ENCODE results near the gene TESPA1.

TESPA1 gene

GRCh38 chr12:54977857-54978256 lies 6.7 kb downstream of the TESPA1 start:
- TF ChIP-seq L3MBTL2 (conservative IDR thresholded peaks at IDR 0.05) = no peak
- TF ChIP-seq FOXK2 (IDR thresholded peaks at IDR 0.05) = no peak
- no peak for TF ChIP-seq SP1 (IDR thresholded peaks at IDR 0.05)
- no peak for TF ChIP-seq FOXA1 (IDR thresholded peaks at IDR 0.05)
- TF ChIP-seq LEF1 (IDR thresholded peaks at IDR 0.05; ENCODE audit: borderline replicate concordance) = no peak
- TF ChIP-seq ARNT (IDR thresholded peaks at IDR 0.05) = no peak
- no peak for TF ChIP-seq FOXM1 (IDR thresholded peaks at IDR 0.05; ENCODE audit: borderline replicate concordance)
- TF ChIP-seq SUZ12 (IDR thresholded peaks at IDR 0.05) = no peak
- TF ChIP-seq CTBP1 (IDR thresholded peaks at IDR 0.05; ENCODE audit: borderline replicate concordance) = no peak
- TF ChIP-seq HDGF (IDR thresholded peaks at IDR 0.05; ENCODE audit: borderline replicate concordance) = no peak
- no peak for TF ChIP-seq BHLHE40 (IDR thresholded peaks at IDR 0.05; ENCODE audit: borderline replicate concordance)
- no peak for TF ChIP-seq TARDBP (IDR thresholded peaks at IDR 0.05)
- no peak for TF ChIP-seq ZNF384 (IDR thresholded peaks at IDR 0.05)
- TF ChIP-seq ELF4 (IDR thresholded peaks at IDR 0.05) = no peak
- no peak for TF ChIP-seq PKNOX1 (IDR thresholded peaks at IDR 0.05)
- no peak for TF ChIP-seq NFRKB (IDR thresholded peaks at IDR 0.05)
- POLR2A ChIA-PET = no interaction called here
- CTCF ChIA-PET = no interaction called here
- DNase-seq (ENCODE audit: extremely low spot score) = no peak

GRCh38 chr12:54977155-54977554 lies 7.4 kb downstream of the TESPA1 start:
- ChIA-PET POLR2A (no interaction called here), CTCF (no interaction called here)
- DNase-seq (ENCODE audit: extremely low spot score) = no peak
- TF ChIP-seq SUZ12 (IDR thresholded peaks at IDR 0.05) (no peak), FOXA1 (IDR thresholded peaks at IDR 0.05) (no peak), SP1 (IDR thresholded peaks at IDR 0.05) (no peak), PKNOX1 (IDR thresholded peaks at IDR 0.05) (no peak), ARNT (IDR thresholded peaks at IDR 0.05) (no peak)

- no peak for DNase-seq (ENCODE audit: extremely low spot score)
- POLR2A ChIA-PET = no interaction called here
- CTCF ChIA-PET = interaction anchor here (1.1 to 2.3 kb wide), 2 partner anchors 92 to 754 kb away, joined by 4 to 6 read pairs; no protein-coding TSS in a partner anchor
- TF ChIP-seq L3MBTL2 (conservative IDR thresholded peaks at IDR 0.05) = no peak
- TF ChIP-seq ARNT (IDR thresholded peaks at IDR 0.05) = no peak
- no peak for TF ChIP-seq SP1 (IDR thresholded peaks at IDR 0.05)
- no peak for TF ChIP-seq HDGF (IDR thresholded peaks at IDR 0.05; ENCODE audit: borderline replicate concordance)
- TF ChIP-seq PKNOX1 (IDR thresholded peaks at IDR 0.05) = no peak
Measured at GRCh38 chr12:54975875-54976274, 8.7 kb downstream of the TESPA1 start.

- ChIA-PET POLR2A (no interaction called here), CTCF (interaction anchor here (1.1 to 2.3 kb wide), 2 partner anchors 93 to 754 kb away, joined by 4 to 6 read pairs; no protein-coding TSS in a partner anchor)
- no peak for DNase-seq (ENCODE audit: extremely low spot score)
- TF ChIP-seq SUZ12 (IDR thresholded peaks at IDR 0.05) (no peak), FOXA1 (IDR thresholded peaks at IDR 0.05) (no peak), SP1 (IDR thresholded peaks at IDR 0.05) (no peak), CTBP1 (IDR thresholded peaks at IDR 0.05; ENCODE audit: borderline replicate concordance) (no peak), PKNOX1 (IDR thresholded peaks at IDR 0.05) (no peak), ARNT (IDR thresholded peaks at IDR 0.05) (no peak), ELF4 (IDR thresholded peaks at IDR 0.05) (no peak), L3MBTL2 (conservative IDR thresholded peaks at IDR 0.05) (no peak), NFRKB (IDR thresholded peaks at IDR 0.05) (no peak)
Measured at GRCh38 chr12:54975272-54975671, 9.3 kb downstream of the TESPA1 start.

- no peak for DNase-seq (ENCODE audit: extremely low spot score)
- POLR2A ChIA-PET = no interaction called here
- CTCF ChIA-PET = interaction anchor here (0.5 to 0.6 kb wide), 2 partner anchors 173 to 814 kb away, joined by 3 to 4 read pairs; no protein-coding TSS in a partner anchor
- TF ChIP-seq LEF1 (IDR thresholded peaks at IDR 0.05; ENCODE audit: borderline replicate concordance) (no peak), FOXM1 (IDR thresholded peaks at IDR 0.05; ENCODE audit: borderline replicate concordance) (no peak)
Measured at GRCh38 chr12:54974279-54974678, 10.3 kb downstream of the TESPA1 start.

GRCh38 chr12:54973556-54973955 lies 11.0 kb downstream of the TESPA1 start:
- TF ChIP-seq SP1 (IDR thresholded peaks at IDR 0.05) (no peak), HDGF (IDR thresholded peaks at IDR 0.05; ENCODE audit: borderline replicate concordance) (no peak), ARNT (IDR thresholded peaks at IDR 0.05) (no peak), TARDBP (IDR thresholded peaks at IDR 0.05) (no peak), ELF4 (IDR thresholded peaks at IDR 0.05) (no peak)
- ChIA-PET CTCF (no interaction called here), POLR2A (no interaction called here)
- DNase-seq (ENCODE audit: extremely low spot score) = no peak

- CTCF ChIA-PET = interaction anchor here (1.1 to 1.3 kb wide), 2 partner anchors 12 to 101 kb away, joined by 3 read pairs; no protein-coding TSS in a partner anchor
- DNase-seq (ENCODE audit: extremely low spot score) = no peak
- POLR2A ChIA-PET = no interaction called here
- TF ChIP-seq ZNF384 (IDR thresholded peaks at IDR 0.05) (no peak), TARDBP (IDR thresholded peaks at IDR 0.05) (no peak), HDGF (IDR thresholded peaks at IDR 0.05; ENCODE audit: borderline replicate concordance) (no peak), ELF4 (IDR thresholded peaks at IDR 0.05) (no peak)
Measured at GRCh38 chr12:54970741-54971140, 13.8 kb downstream of the TESPA1 start.

All from HEK293T (cell line).